AG08395 (cell line): ENCODE results near the gene BMP7.
"Not testable (repeated sequence)": the region's sequence is repeated elsewhere in the genome, so short reads cannot be mapped to it uniquely, and the experiment has no call there.

ENCODE experiments used
- DNase-seq: peaks from one replicate; pipeline ENCODE4 v3.0.0; 2012; ENCODE audit warnings: mixed read lengths, low spot score

The BMP7 gene

DNA sequence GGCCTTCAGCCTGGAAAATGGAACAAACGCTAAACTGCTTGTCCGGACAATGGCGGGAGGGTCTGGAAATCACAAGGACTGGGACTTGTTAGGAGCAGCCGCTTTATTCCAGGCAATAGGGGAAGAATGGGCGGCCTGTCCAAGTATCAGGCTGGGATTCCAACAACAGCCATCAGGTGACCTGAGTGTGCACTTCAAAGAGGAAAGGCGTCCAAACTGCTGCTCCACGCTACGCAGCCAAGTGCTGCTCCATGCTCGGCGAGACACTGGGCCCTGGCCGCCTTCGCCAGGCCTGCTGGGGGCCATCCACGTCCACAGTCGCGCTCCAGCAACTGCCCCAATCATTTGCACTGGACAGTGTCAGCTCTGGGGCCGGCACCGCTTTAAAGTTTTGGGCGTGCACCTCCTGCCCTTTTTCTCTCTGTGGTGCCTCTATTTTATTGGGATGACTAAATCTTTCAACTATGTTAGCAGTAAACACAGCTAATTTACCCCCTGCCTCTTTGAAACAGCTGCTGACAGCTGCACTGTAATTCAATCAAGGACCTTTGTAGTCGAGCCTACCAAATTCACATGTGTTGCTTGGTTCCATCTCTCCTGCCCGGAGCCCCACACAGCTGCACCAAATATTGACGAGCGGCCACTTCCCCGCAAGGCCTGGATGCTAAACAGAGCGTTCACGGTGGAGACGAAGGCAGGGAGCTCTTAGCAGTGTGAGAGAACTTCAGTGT lies 98.3 kb downstream of the BMP7 start:
- peak; percentile 45 for DNase-seq

- DNase-seq, result no peak
Measured at GRCh38 chr20:57167292-57167655, 99.2 kb downstream of the BMP7 start.

GRCh38 chr20:57166568-57167291 lies 99.7 kb downstream of the BMP7 start:
- no peak for DNase-seq

GRCh38 chr20:57165427-57166004 lies 100.9 kb downstream of the BMP7 start:
- no peak for DNase-seq

- DNase-seq, result no peak
Measured at GRCh38 chr20:57164872-57165271, 101.6 kb downstream of the BMP7 start.

GRCh38 chr20:57163041-57163440 lies 103.4 kb downstream of the BMP7 start:
- no peak for DNase-seq

- DNase-seq, result no peak
Measured at GRCh38 chr20:57162362-57162652, 104.1 kb downstream of the BMP7 start.

GRCh38 chr20:57161478-57162361 lies 104.7 kb downstream of the BMP7 start:
- no peak for DNase-seq

- DNase-seq, result no peak
Measured at GRCh38 chr20:57160985-57161384, 105.5 kb downstream of the BMP7 start.

GRCh38 chr20:57159945-57160610 lies 106.4 kb downstream of the BMP7 start:
- no peak for DNase-seq

GRCh38 chr20:57159193-57159851 lies 107.1 kb downstream of the BMP7 start:
- no peak for DNase-seq

DNA sequence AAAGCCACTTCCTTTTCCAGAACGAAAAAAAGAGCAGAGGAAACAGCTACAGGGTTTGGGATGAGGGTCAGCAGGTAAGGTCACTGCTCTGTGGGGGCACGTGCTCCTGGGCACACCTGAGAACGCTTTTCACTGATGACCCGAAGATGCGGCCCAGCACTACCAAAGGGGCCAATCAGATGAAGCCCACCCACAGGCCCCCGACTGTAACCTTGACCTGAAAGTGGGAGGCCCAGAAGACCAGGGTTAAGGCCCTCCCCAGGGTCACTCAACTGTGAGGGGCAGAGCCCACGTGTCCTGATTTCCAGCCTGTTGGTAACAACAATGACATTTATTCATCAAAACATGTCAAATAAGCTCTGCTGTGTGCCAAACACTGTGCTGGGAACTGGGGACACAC lies 108.0 kb downstream of the BMP7 start:
- DNase-seq, result no peak

DNA sequence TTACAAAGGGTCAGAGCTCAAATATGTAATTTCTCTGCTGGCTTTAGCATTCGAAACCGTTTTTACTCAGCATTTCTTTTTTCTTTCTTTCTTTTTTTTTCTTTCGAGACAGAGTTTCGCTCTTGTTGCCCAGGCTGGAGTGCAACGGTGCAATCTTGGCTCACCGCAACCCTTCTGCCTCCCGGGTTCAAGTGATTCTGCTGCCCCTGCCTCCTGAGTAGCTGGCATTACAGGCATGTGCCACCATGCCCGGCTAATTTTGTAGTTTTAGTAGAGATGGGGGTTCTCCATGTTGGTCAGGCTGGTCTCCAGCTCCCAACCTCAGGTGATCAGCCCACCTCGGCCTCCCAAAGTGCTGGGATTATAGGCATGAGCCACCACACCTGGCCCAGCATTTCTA lies 108.7 kb downstream of the BMP7 start:
- DNase-seq, result not testable (repeated sequence)

DNA sequence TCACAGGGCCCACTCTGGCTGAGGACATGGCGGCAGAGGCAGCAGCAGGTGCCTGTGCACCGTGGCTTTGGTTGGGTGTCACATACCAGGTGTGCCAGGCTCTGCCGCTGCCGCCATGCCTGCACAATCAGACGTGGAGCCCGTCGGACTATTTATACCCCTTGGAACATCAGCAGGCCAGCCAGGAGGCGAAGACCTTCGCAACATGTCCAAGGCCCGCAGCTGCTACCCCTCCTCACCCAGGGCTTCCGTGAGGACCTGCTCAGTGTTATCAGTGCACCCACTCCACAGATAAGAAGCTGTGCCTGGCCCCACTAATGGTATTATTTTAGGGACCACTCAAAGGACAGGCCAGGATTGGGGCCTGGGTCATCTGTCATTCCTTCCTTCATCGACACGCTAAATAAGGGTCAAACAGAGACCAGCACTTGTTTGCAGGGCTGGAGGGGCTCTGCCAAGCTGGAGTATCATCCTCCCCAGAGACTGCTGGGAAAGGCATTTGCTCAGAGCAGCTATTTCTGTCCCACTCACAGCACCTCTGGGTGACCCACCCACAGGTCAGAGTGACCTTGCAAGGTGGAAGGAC lies 109.2 kb downstream of the BMP7 start:
- no peak for DNase-seq

DNA sequence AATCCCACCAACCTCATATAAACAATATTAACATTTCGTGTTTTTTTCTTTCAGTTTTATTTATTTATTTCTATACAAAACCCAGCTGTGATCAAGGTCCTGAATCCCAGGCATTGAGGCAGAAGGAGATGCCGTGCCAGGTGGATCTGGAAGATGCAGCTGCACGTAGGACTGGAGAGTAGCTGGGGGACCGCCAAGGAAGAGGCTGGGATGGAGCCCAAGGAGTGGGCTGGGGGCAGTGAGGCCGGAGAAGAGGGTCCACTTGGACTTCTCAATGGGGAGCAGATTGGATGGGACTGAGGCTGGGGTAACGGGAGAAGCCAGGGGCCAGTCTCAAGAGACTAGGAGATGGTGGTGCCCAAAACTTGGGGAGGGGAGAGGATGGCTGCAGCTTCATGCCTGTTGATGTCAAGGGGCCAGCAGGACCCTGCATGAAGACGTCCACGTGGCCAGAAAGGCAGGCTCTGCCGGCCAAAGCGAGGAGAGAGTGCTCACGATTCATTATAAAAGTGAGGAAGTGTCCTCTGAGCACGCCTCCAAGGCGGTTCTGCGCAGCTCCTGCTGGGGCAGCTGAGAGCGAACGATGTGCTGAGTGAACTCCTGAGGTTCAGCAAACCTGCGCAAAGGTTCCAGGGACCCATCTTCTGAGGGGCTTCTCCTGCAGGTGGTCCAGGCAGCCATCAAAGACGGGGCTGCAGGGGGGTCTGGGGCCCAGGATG lies 110.3 kb downstream of the BMP7 start:
- no peak for DNase-seq

GRCh38 chr20:57155415-57155814 lies 111.0 kb downstream of the BMP7 start:
- no peak for DNase-seq

DNA sequence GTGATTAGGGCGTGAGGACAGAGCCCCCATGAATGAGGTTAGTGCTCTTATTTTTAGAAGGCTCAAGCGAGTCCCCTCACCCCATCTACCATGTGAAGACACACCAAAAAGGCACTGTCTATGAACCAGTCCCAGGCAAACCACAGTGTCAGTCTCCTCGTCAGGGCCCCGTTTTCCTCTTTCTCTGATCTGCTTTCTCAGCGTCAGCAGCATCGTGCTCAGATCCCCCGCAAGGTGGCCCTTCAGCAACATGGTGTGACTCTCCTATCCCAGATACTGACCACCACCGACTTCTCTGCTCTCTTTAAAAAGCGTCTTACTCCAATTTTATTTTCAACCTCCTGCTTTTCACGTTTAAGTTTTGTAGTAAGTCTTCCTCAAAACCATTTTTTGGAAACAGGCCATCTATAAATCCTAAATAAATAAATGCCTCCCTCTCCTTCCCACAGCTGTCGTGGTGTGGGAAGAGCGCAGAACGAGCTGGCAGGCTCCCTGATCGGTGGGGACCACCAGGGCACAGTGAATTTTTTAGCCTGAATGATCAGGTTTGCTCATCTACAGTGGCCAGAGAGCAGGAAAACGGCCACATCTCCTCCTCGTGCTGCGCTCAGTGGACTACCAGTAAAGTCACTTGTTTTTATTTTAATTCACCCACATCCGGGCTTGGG lies 113.1 kb downstream of the BMP7 start:
- no peak for DNase-seq

DNA sequence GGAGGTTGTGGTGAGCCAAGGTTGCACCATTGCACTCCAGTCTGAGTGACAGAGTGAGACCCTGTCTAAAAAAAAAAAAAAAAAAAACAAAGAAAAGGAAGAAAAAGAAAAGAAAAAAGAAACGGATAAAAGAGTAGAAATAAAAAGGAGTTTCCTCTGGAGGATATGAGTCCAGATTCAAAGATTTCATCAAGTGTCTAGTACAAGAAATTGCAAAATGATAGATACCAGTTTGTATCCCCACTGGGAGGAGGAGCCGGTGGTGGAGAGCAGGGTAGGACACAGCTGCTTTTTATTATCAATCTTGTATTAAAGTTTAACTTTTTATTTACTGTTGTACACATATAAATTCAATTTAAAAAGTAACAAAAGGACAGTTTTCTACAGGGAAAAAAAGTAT lies 113.9 kb downstream of the BMP7 start:
- no peak for DNase-seq

GRCh38 chr20:57150559-57150958 lies 115.9 kb downstream of the BMP7 start:
- DNase-seq, result no peak

DNA sequence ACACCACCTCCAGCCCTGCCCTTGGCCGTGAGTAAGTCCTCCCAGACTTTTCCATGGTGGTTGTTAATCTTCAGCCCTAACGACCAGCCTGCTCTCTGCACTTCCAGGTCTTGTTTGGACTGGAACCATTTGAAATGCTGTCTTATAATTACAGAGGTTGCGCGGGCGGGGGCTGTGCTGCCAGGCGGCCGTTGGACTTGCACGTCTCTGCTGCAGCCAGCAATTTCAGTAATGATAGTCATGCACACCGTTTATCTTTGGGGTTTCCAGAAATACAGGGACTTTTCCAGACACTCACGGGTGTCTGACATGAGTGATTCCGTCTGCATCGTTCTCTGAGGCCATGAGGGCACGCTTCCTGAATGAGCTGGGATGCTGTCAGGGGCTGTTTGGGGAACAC lies 118.2 kb downstream of the BMP7 start:
- no peak for DNase-seq
